ENCODE results near the gene CCDC127.

The CCDC127 gene

GRCh38 chr5:191949-192690, 25.8 kb downstream of the CCDC127 start:
- Histone ChIP-seq H3K9me3 (ENCODE audit: insufficient read depth, low read length, severe bottlenecking) (no peaks in the 10 kb centered on the region), H3K9ac (ENCODE audit: low read depth, low read length) (no peak overlapping the region), H3K4me1 (ENCODE audit: insufficient read depth, low read length) (peaks cover 9% of the 10 kb centered on the region), H2AFZ (ENCODE audit: low read depth, low read length) (no peak overlapping the region), H3K4me2 (ENCODE audit: insufficient read depth, low read length) (no peak overlapping the region), H3K4me3 (ENCODE audit: low read depth in 1 of 2, low read length in 2 of 2) (no peak overlapping the region), H3K27ac (ENCODE audit: low read length) (no peak overlapping the region), H4K20me1 (ENCODE audit: insufficient read depth, low read length) (0 out of 2 replicates have a peak, but pooled peaks cover under 1% of the 10 kb centered on the region), H3K27me3 (ENCODE audit: insufficient read depth, low read length, poor library complexity) (no peaks in the 10 kb centered on the region), H3K36me3 (ENCODE audit: insufficient read depth, low read length) (no peaks in the 10 kb centered on the region), H3K79me2 (ENCODE audit: insufficient read depth, low read length) (no peaks in the 10 kb centered on the region)
- no peak for ATAC-seq (ENCODE audit: insufficient read depth, low read depth)
- DNase-seq: no peak
- TF ChIP-seq, protein P1, sequence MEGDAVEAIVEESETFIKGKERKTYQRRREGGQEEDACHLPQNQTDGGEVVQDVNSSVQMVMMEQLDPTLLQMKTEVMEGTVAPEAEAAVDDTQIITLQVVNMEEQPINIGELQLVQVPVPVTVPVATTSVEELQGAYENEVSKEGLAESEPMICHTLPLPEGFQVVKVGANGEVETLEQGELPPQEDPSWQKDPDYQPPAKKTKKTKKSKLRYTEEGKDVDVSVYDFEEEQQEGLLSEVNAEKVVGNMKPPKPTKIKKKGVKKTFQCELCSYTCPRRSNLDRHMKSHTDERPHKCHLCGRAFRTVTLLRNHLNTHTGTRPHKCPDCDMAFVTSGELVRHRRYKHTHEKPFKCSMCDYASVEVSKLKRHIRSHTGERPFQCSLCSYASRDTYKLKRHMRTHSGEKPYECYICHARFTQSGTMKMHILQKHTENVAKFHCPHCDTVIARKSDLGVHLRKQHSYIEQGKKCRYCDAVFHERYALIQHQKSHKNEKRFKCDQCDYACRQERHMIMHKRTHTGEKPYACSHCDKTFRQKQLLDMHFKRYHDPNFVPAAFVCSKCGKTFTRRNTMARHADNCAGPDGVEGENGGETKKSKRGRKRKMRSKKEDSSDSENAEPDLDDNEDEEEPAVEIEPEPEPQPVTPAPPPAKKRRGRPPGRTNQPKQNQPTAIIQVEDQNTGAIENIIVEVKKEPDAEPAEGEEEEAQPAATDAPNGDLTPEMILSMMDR (IDR thresholded peaks at IDR 0.05; ENCODE audit: borderline replicate concordance, extremely low read depth, low read length, poor library complexity, severe bottlenecking): no peak
- TF ChIP-seq EZH2 (IDR thresholded peaks at IDR 0.05; ENCODE audit: borderline replicate concordance, low read depth, low read length, severe bottlenecking): no peak

DNA sequence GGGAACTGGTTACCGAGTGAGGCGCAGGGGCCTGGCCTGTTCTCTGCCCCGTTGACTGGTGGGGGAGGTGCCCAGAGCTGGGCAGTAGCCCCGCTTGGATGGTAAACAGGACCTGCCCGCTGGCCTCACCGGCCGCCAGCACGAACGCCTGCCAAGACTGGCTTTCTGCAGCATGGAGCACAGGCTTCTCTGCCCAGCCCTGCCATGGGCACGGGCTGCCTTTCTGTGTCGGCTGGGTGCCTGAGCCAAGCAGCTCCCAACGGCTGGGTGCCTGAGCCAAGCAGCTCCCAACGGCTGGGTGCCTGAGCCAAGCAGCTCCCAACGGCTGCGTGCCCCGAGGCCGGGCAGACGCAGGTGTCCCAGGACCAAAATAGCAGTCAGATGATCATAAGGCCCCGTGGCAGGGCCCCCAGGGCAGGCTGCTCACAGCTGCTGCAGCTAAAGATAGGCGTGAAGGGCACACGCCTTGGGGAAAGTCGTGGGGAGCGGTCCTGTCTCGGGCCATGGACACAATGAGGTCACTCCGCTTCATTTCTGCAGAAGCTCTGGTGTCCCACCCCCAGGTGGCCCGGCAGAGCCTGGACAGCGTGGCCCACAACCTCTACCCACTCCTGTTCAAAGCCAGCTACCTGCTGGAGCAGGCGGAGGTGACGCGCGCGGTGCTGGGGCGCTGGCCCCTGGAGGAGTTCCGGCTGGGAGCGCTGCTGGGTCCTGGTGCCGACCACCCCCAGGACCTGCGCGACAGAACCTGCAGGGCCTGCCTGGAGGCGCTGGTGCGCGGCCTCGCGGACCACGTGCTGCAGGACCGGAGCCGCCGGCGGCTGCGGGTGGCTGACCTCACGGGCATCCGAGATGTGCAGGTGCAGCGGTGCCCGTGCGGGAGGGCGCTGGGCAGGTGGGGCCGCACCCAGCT, 26.7 kb downstream of the CCDC127 start, which contains the start of gene LRRC14B:
Gene LRRC14B, plus strand, starts transcription at position 460 of the 913 bp plus-strand sequence. Its CDS starts 44 bp downstream, at position 504.
- H3K4me1 ChIP-seq (ENCODE audit: insufficient read depth, low read length): peaks cover 9% of the 10 kb centered on the region
- H3K9me3 ChIP-seq (ENCODE audit: insufficient read depth, low read length, severe bottlenecking): no peaks in the 10 kb centered on the region
- H3K4me2 ChIP-seq (ENCODE audit: insufficient read depth, low read length): no peak within 1 kb of the TSS
- H3K36me3 ChIP-seq (ENCODE audit: insufficient read depth, low read length): no peaks in the 10 kb centered on the region
- H4K20me1 ChIP-seq (ENCODE audit: insufficient read depth, low read length): 0 out of 2 replicates have a peak, but pooled peaks cover 3% of the 10 kb centered on the region
- DNase-seq (no peak), ATAC-seq (ENCODE audit: insufficient read depth, low read depth) (no peak)
- H2AFZ ChIP-seq (ENCODE audit: low read depth, low read length): no peak within 1 kb of the TSS
- H3K9ac ChIP-seq (ENCODE audit: low read depth, low read length): no peak within 1 kb of the TSS
- no peaks in the 10 kb centered on the region for H3K27me3 ChIP-seq (ENCODE audit: insufficient read depth, low read length, poor library complexity)
- TF ChIP-seq, protein P1 (IDR thresholded peaks at IDR 0.05; ENCODE audit: borderline replicate concordance, extremely low read depth, low read length, poor library complexity, severe bottlenecking): no peak
- no peak for TF ChIP-seq EZH2 (IDR thresholded peaks at IDR 0.05; ENCODE audit: borderline replicate concordance, low read depth, low read length, severe bottlenecking)
- no peak within 1 kb of the TSS for H3K4me3 ChIP-seq (ENCODE audit: low read depth in 1 of 2, low read length in 2 of 2)
- H3K27ac ChIP-seq (ENCODE audit: low read length): no peak within 1 kb of the TSS
- H3K79me2 ChIP-seq (ENCODE audit: insufficient read depth, low read length): no peaks in the 10 kb centered on the region

DNA sequence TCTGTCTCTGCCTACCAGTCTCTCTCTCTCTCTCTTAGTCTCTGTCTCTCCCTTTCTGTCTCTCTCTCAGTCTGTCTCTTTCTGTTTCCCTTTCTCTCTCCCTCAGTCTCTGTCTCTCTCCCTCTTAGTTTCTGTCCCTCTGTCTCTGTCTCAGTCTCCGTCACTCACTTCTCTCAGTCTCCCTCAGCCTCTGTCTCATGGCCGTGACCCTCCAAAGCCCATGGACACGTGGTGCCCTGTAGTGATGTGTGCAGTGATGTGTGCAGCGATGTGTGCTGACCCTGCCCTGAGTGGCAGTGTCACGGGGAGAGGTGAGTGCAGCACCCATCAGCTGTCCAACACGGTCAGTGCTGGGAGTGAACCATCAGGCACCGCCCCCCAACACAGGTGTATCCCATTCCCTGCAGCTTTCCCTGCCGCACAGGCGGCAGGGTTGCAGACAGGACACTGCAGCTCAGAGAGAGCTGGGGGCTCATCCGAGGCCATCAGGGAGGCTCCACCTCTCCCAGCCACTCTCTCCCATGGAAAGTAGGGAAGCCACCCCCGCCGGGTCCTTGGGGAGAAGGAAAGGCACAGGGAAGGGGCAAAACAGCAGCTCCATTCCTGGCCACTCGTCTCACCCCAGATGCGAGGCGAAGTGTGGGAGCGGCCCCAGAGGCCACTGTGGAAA, 27.5 kb downstream of the CCDC127 start:
- ATAC-seq (ENCODE audit: insufficient read depth, low read depth) (no peak), DNase-seq (no peak)
- H3K27me3 ChIP-seq (ENCODE audit: insufficient read depth, low read length, poor library complexity): no peaks in the 10 kb centered on the region
- H3K79me2 ChIP-seq (ENCODE audit: insufficient read depth, low read length): no peaks in the 10 kb centered on the region
- no peaks in the 10 kb centered on the region for H3K36me3 ChIP-seq (ENCODE audit: insufficient read depth, low read length)
- TF ChIP-seq, protein P1 (IDR thresholded peaks at IDR 0.05; ENCODE audit: borderline replicate concordance, extremely low read depth, low read length, poor library complexity, severe bottlenecking): no peak
- TF ChIP-seq EZH2 (IDR thresholded peaks at IDR 0.05; ENCODE audit: borderline replicate concordance, low read depth, low read length, severe bottlenecking): no peak
- H3K9me3 ChIP-seq (ENCODE audit: insufficient read depth, low read length, severe bottlenecking): no peaks in the 10 kb centered on the region
- H4K20me1 ChIP-seq (ENCODE audit: insufficient read depth, low read length): 0 out of 2 replicates have a peak, but pooled peaks cover 3% of the 10 kb centered on the region
- peaks cover 9% of the 10 kb centered on the region for H3K4me1 ChIP-seq (ENCODE audit: insufficient read depth, low read length)
- no peak overlapping the region for H3K4me3 ChIP-seq (ENCODE audit: low read depth in 1 of 2, low read length in 2 of 2)
- no peak overlapping the region for H3K9ac ChIP-seq (ENCODE audit: low read depth, low read length)
- no peak overlapping the region for H2AFZ ChIP-seq (ENCODE audit: low read depth, low read length)
- H3K27ac ChIP-seq (ENCODE audit: low read length): no peak overlapping the region
- H3K4me2 ChIP-seq (ENCODE audit: insufficient read depth, low read length): no peak overlapping the region
